GM21367 (cell line): Measurements from ENCODE around the gene OR2T3.
A peak's percentile ranks its signal among the peaks of the same experiment; 100 is the strongest.
"Not testable (repeated sequence)": the region's sequence is repeated elsewhere in the genome, so short reads cannot be mapped to it uniquely, and the experiment has no call there.

Experiments used
- ATAC-seq: cut with Tn5 transposase; IDR thresholded peaks from one replicate; pipeline ENCODE4 v1.9.1; 2021; ENCODE audit not compliant: unreplicated experiment

Gene OR2T3

DNA sequence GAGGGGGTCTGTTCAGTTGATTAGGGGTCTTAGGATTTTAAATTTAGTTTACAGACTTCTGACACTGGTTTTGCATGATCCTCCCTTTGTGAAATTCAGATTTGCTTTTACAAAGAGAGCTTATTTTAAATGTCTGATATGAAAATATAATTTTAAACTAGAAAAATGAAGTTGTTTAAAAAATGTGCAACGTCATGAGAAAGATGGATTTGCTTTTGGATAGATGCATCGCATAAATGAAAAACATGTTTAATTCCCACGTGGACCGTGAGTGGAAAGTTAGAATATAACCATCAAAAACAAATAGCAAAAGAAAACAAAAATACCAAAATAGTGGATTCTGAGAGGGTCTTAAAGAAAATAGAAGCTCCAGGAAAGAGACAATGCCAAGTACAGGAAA lies 2.0 kb upstream of the OR2T3 start:
- ATAC-seq = no peak

GRCh38 chr1:248472111-248472510 lies 1.0 kb upstream of the OR2T3 start:
- ATAC-seq = not testable (repeated sequence)

GRCh38 chr1:248475660-248476059 lies 2.5 kb downstream of the OR2T3 start:
- ATAC-seq = peak; percentile 95

DNA sequence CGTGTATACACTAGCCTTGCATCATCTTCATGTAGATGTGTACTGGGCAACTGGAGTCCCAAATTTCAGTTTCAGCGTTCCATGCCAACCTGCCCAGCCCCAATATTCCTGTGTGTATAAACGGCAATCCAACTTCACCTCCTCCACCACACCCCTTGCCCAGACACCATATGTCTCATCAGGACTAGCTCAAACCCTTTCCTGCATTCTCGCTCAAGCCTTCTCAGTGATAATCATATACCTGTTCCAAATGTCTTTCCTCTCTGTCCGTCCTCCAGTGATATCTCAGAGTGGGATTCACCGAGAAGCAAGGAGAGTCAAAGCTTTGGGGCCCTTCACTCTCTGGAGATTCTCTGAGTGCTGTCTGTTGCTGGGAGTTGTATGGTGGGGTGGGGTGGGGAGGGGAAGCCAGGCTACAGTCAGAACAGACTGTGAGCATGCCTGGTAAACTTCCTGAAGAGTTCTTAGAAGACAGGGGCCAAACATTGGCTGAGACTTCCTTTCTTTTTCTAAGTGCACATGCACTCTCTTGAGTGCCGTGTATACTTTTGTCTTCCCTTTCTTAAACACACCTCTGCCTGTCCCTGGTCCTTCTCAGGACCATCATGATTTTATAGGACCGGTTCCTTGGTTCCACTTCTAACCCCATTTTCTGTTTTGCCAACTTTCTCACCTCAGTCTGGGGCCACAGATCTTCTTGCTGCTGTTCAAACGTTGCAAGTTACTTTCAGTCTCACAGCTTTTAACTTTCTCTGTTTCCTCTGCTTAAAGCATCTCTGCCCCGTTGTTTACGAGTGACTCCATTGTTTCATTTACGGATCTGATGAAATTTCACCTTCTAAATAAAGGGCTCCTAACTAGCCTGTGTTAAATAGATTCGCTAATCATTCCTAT lies 8.8 kb downstream of the OR2T3 start:
- peak; percentile 95 for ATAC-seq

- not testable (repeated sequence) for ATAC-seq
Measured at GRCh38 chr1:248488289-248488688, 15.1 kb downstream of the OR2T3 start, which contains the start of gene OR2T5. Gene OR2T5, plus strand, starts transcription at chr1:248488589. Its CDS starts 0 bp downstream, at chr1:248488589.

GRCh38 chr1:248496661-248497060 lies 23.5 kb downstream of the OR2T3 start:
- not testable (repeated sequence) for ATAC-seq

DNA sequence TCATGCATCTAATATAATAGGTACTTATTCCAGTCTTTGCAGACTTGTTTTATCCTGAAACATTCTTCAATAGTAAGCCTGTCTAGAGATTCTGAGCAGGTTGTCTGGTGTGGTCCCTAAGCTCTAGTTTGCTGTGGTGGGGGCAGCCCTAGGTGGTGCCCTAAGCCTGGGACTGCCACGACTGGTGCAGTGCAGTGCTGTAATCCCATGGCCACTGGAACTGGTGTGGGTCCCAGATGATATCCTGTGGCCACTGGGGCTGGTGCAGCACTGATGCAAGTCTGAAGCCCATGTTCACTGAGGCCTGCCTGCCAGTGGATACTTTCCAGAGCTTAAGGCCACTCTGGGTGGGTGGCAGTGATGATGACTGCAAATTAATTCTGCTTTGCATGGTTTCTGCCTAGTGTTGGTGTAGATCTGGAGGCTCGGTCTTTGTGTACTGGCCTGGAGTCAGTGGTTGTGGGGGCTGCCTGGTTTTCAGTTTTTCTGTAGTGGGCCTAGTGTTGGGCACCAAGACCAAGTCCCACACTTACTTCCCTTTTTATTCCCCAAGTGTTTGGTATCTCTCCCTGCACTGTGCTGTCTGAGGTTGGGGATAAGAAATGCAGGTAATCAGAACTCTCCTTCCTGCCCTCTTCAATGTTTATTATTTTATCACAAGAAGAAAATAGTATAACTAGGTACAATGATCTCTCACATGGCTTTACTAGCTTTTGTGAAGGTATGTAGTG lies 27.3 kb downstream of the OR2T3 start:
- ATAC-seq = not testable (repeated sequence)

- not testable (repeated sequence) for ATAC-seq
Measured at GRCh38 chr1:248507773-248508172, 34.6 kb downstream of the OR2T3 start, which contains the start of gene OR2G6. Gene OR2G6, plus strand, starts transcription at chr1:248508073. Its CDS starts 13,574 bp downstream, at chr1:248521647.

DNA sequence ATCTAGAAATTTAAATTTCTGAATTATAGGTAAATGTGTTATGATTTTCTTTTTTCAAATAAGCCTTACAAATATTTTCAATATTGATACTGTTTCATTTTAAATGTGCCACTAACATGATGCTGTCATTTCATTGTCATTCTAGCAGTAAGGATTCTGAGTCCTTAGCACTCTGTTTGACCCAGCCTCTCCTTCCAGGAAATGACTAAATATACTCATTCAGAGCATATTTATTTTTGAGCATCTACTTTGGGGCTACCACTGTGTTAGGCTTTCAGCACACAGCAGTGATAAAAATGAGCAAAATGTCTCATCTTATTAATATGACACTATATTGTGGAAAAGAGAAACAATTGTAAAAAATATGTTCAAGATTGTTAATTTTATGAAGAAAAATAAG lies 37.1 kb downstream of the OR2T3 start:
- ATAC-seq = not testable (repeated sequence)

DNA sequence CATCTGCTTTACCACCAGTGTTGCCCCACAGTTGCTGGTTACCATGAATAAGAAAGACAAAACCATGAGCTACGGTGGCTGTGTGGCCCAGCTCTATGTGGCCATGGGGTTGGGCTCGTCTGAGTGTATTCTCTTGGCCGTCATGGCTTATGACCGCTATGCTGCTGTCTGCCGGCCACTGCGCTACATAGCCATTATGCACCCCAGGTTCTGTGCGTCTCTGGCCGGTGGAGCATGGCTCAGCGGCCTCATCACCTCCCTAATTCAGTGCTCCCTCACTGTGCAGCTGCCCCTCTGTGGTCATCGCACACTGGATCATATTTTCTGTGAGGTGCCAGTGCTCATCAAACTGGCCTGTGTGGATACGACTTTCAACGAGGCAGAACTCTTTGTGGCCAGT lies 48.7 kb downstream of the OR2T3 start:
- no peak for ATAC-seq
